GM12878 (cell line): ENCODE results near the gene SLC38A1. TPM values are rescaled to one million over a fixed set of nuclear protein-coding genes. Genes with fewer than 3 reads are reported as not detected.

Experiments
- ATF3 ChIP-seq: IDR thresholded peaks from 2 replicates; pipeline ENCODE4 v1.6.1; 2011; ENCODE audit warnings: low read depth, mild to moderate bottlenecking, low read length, moderate library complexity, borderline replicate concordance; ENCODE audit errors: extremely low read depth
- BACH1 ChIP-seq: fragments of 450-650 bp; IDR thresholded peaks from 2 replicates; pipeline ENCODE4 v1.6.1; 2017; ENCODE audit warnings: mild to moderate bottlenecking, borderline replicate concordance
- EED ChIP-seq: sonication (generic); IDR thresholded peaks from 2 replicates; pipeline ENCODE4 v1.6.1; 2016; ENCODE audit warnings: antibody characterized with exemption, low read depth
- HDAC6 ChIP-seq: fragments of 200-600 bp; sonication (generic); IDR thresholded peaks from one replicate; pipeline ENCODE4 v1.8.0; 2017; ENCODE audit warnings: antibody characterized with exemption; ENCODE audit not compliant: unreplicated experiment
- IKZF1 ChIP-seq: fragments of 450-650 bp; conservative IDR thresholded peaks from 2 replicates; pipeline ENCODE4 v1.6.1; 2017; ENCODE audit warnings: antibody characterized with exemption, mild to moderate bottlenecking
- IRF5 ChIP-seq: fragments of 450-650 bp; IDR thresholded peaks from 2 replicates; pipeline ENCODE4 v1.6.1; 2017; ENCODE audit warnings: borderline replicate concordance
- LARP7 ChIP-seq: fragments of 450-650 bp; IDR thresholded peaks from 2 replicates; pipeline ENCODE4 v1.6.1; 2017; ENCODE audit warnings: mild to moderate bottlenecking
- MEF2B ChIP-seq: fragments of 450-650 bp; IDR thresholded peaks from 2 replicates; pipeline ENCODE4 v1.6.1; 2018; ENCODE audit warnings: mild to moderate bottlenecking, moderate library complexity; ENCODE audit not compliant: partially characterized antibody, poor library complexity, severe bottlenecking
- MTA3 ChIP-seq: IDR thresholded peaks from 2 replicates; pipeline ENCODE4 v1.6.1; 2012; ENCODE audit warnings: low read length, inconsistent platforms, borderline replicate concordance
- NFYA ChIP-seq: IDR thresholded peaks from 2 replicates; pipeline ENCODE4 v1.6.1; 2011; ENCODE audit warnings: low read depth, mild to moderate bottlenecking, low read length, improper control_type of control experiment, borderline replicate concordance
- NR2C1 ChIP-seq: fragments of 450-650 bp; IDR thresholded peaks from 2 replicates; pipeline ENCODE4 v1.6.1; 2017; ENCODE audit warnings: antibody characterized with exemption, mild to moderate bottlenecking, moderate library complexity
- PAX8 ChIP-seq: fragments of 450-650 bp; IDR thresholded peaks from 2 replicates; pipeline ENCODE4 v1.6.1; 2017; ENCODE audit warnings: mild to moderate bottlenecking, moderate library complexity
- PBX3 ChIP-seq: IDR thresholded peaks from 2 replicates; pipeline ENCODE4 v1.6.1; 2011; ENCODE audit warnings: mild to moderate bottlenecking, low read depth, low read length, moderate library complexity; ENCODE audit not compliant: insufficient replicate concordance
- PML ChIP-seq: IDR thresholded peaks from 2 replicates; pipeline ENCODE4 v1.6.1; 2012; ENCODE audit warnings: low read length, inconsistent platforms
- POLR2AphosphoS5 ChIP-seq: IDR thresholded peaks from 2 replicates; pipeline ENCODE4 v1.6.1; 2011; ENCODE audit warnings: mild to moderate bottlenecking, low read length, inconsistent platforms
- STAT1 ChIP-seq: fragments of 450-650 bp; conservative IDR thresholded peaks from 2 replicates; pipeline ENCODE4 v1.6.1; 2014; ENCODE audit warnings: antibody characterized with exemption, mild to moderate bottlenecking
- TCF7 ChIP-seq: IDR thresholded peaks from 2 replicates; pipeline ENCODE4 v1.6.1; 2014; ENCODE audit warnings: antibody characterized with exemption, borderline replicate concordance
- ZBTB33 ChIP-seq: fragments of 450-650 bp; IDR thresholded peaks from 2 replicates; pipeline ENCODE4 v1.6.1; 2017; ENCODE audit warnings: mild to moderate bottlenecking
- ZNF622 ChIP-seq: fragments of 450-650 bp; IDR thresholded peaks from 2 replicates; pipeline ENCODE4 v1.6.1; 2017; ENCODE audit warnings: mild to moderate bottlenecking, inconsistent platforms
- ZSCAN29 ChIP-seq: fragments of 450-650 bp; IDR thresholded peaks from 2 replicates; pipeline ENCODE4 v1.6.1; 2017; ENCODE audit warnings: mild to moderate bottlenecking, moderate library complexity
- polyA plus RNA-seq, 11 experiments: library from polyadenylated mRNA; depleted of rRNA in 4 of 11; unstranded in 6 of 11; stranded (reverse) in 5 of 11; fragments of >200 nt; fragmentation: Nextera tagmentation in 4 of 11; fragmentation: Illumina TruSeq in 1 of 11; extraction: Ambion mirVana in 4 of 11; extraction: Trizol in 1 of 11; gene quantifications; 1 replicate in 1 of 11; 2 replicates in 10 of 11; pipeline versions ENCODE4 v1.2.1 to v1.2.3, GENCODE V29; 2011 to 2016; ENCODE audit warnings: inconsistent platforms in 2 of 11, missing spikeins in 2 of 11, low read depth in 1 of 11
- total RNA-seq, 4 experiments: library from RNA; depleted of rRNA in 3 of 4; stranded (reverse); fragments of >200 nt in 3 of 4; fragmentation: Illumina TruSeq in 1 of 4; extraction: Trizol in 1 of 4; gene quantifications; 2 replicates each; pipeline versions ENCODE4 v1.2.1 to v1.2.3, GENCODE V29; 2013 to 2021
- TF ChIP-seq, protein P1 (sequence below): IDR thresholded peaks from 2 replicates; pipeline ENCODE4 v1.6.1; 2012; ENCODE audit warnings: improper control_type of control experiment, low read depth, low read length; ENCODE audit not compliant: insufficient replicate concordance

The SLC38A1 gene
- total and polyA plus RNA-seq, 10 of the 15 experiments (the other 5 are each of a cell fraction or from before 2014, with no cell fraction given) = 38.1 to 191 (median 144) TPM

DNA sequence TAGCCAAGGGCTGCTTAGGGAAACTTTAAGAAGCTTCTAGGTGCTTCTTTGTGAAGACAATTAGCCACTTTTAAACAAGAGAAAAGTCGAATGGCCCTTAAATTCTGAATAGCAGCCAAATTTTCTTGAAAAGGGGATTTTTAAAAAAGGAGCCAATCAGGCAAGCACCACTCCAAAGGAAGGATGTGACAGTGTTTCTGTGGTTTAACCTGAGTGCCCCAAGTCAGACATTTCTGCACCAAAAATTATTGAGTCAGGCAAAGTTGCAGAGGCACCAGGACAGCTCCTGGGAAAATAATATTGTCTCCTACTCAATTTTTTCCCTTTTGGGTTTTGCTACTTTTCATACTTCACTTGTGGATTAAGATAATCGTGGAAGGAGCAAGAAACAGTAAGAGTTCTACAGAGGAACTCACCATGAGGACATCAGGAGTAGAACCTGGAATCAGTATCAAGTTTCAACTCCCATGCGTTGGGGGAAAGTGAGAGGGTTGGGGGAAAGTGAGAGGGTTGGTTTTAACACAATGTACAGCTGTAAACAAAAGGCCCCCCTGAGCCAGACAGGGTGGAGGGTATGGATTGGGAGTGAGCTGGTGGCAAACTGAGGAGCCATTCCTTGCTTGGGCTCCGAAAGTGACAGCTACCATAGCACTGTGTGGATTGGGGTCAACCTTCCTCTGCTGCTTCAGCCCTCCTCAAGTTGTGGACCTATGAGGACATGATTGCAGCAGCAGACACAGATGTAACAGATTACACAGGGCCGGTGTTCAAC is 90.8 kb downstream of the SLC38A1 start (continued):
- TF ChIP-seq PBX3 (no peak), NFYA (no peak), LARP7 (no peak), ZNF622 (no peak), TCF7 (no peak), ATF3 (no peak), HDAC6 (no peak), EED (0 out of 2 replicates have a peak, but pooled peaks have one; percentile 14), POLR2AphosphoS5 (peak; percentile 65), MTA3 (no peak), IKZF1 (peak; percentile 75), NR2C1 (no peak), IRF5 (no peak), BACH1 (no peak), MEF2B (no peak), STAT1 (no peak), PAX8 (no peak), ZBTB33 (no peak), ZSCAN29 (no peak), PML (0 out of 2 replicates have a peak, but pooled peaks have one; percentile 30)
- TF ChIP-seq, protein P1, sequence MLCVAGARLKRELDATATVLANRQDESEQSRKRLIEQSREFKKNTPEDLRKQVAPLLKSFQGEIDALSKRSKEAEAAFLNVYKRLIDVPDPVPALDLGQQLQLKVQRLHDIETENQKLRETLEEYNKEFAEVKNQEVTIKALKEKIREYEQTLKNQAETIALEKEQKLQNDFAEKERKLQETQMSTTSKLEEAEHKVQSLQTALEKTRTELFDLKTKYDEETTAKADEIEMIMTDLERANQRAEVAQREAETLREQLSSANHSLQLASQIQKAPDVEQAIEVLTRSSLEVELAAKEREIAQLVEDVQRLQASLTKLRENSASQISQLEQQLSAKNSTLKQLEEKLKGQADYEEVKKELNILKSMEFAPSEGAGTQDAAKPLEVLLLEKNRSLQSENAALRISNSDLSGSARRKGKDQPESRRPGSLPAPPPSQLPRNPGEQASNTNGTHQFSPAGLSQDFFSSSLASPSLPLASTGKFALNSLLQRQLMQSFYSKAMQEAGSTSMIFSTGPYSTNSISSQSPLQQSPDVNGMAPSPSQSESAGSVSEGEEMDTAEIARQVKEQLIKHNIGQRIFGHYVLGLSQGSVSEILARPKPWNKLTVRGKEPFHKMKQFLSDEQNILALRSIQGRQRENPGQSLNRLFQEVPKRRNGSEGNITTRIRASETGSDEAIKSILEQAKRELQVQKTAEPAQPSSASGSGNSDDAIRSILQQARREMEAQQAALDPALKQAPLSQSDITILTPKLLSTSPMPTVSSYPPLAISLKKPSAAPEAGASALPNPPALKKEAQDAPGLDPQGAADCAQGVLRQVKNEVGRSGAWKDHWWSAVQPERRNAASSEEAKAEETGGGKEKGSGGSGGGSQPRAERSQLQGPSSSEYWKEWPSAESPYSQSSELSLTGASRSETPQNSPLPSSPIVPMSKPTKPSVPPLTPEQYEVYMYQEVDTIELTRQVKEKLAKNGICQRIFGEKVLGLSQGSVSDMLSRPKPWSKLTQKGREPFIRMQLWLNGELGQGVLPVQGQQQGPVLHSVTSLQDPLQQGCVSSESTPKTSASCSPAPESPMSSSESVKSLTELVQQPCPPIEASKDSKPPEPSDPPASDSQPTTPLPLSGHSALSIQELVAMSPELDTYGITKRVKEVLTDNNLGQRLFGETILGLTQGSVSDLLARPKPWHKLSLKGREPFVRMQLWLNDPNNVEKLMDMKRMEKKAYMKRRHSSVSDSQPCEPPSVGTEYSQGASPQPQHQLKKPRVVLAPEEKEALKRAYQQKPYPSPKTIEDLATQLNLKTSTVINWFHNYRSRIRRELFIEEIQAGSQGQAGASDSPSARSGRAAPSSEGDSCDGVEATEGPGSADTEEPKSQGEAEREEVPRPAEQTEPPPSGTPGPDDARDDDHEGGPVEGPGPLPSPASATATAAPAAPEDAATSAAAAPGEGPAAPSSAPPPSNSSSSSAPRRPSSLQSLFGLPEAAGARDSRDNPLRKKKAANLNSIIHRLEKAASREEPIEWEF = no peak
